LNCAP (cell line): Measurements from ENCODE around the gene NTN1.

Experiments used
- CTCF ChIP-seq: fragments of 450-650 bp; IDR thresholded peaks from 2 replicates; pipeline ENCODE4 v1.5.1; 2017; ENCODE audit warnings: mild to moderate bottlenecking

Gene NTN1

GRCh38 chr17:9158544-9159452 lies 137.5 kb downstream of the NTN1 start:
- TF ChIP-seq CTCF = no peak

GRCh38 chr17:9162275-9162985 lies 141.1 kb downstream of the NTN1 start:
- peak; percentile 42 for TF ChIP-seq CTCF

GRCh38 chr17:9166788-9167187 lies 145.5 kb downstream of the NTN1 start:
- TF ChIP-seq CTCF = no peak

GRCh38 chr17:9167379-9167778 lies 146.1 kb downstream of the NTN1 start:
- TF ChIP-seq CTCF = no peak

GRCh38 chr17:9169116-9169515 lies 147.8 kb downstream of the NTN1 start:
- no peak for TF ChIP-seq CTCF

- no peak for TF ChIP-seq CTCF
Measured at GRCh38 chr17:9170336-9170735, 149.0 kb downstream of the NTN1 start.

- no peak for TF ChIP-seq CTCF
Measured at GRCh38 chr17:9170853-9171252, 149.5 kb downstream of the NTN1 start.
